Measurements from ENCODE around the gene ST6GALNAC5.

Gene ST6GALNAC5

GRCh38 chr1:77047978-77048614 is 180.8 kb downstream of the ST6GALNAC5 start:
- no peak for DNase-seq (ENCODE audit: low read depth)

- DNase-seq (ENCODE audit: low read depth) = no peak
These were observed 181.3 kb downstream of the ST6GALNAC5 start for GRCh38 chr1:77048615-77049005.

- DNase-seq (ENCODE audit: low read depth) = no peak
These were observed 184.1 kb downstream of the ST6GALNAC5 start for GRCh38 chr1:77051425-77051824.

GRCh38 chr1:77056525-77056924 is 189.2 kb downstream of the ST6GALNAC5 start:
- no peak for DNase-seq (ENCODE audit: low read depth)

GRCh38 chr1:77057994-77058585 is 190.8 kb downstream of the ST6GALNAC5 start:
- no peak for DNase-seq (ENCODE audit: low read depth)

GRCh38 chr1:77060000-77060399 is 192.7 kb downstream of the ST6GALNAC5 start:
- DNase-seq (ENCODE audit: low read depth) = no peak

GRCh38 chr1:77061162-77061561 is 193.9 kb downstream of the ST6GALNAC5 start:
- no peak for DNase-seq (ENCODE audit: low read depth)

GRCh38 chr1:77063118-77063517 is 195.8 kb downstream of the ST6GALNAC5 start:
- no peak for DNase-seq (ENCODE audit: low read depth)

GRCh38 chr1:77064246-77064645 is 197.0 kb downstream of the ST6GALNAC5 start:
- DNase-seq (ENCODE audit: low read depth) = no peak

GRCh38 chr1:77065693-77066342 is 198.5 kb downstream of the ST6GALNAC5 start:
- DNase-seq (ENCODE audit: low read depth) = no peak

GRCh38 chr1:77068013-77068412 is 200.7 kb downstream of the ST6GALNAC5 start:
- DNase-seq (ENCODE audit: low read depth) = no peak

- no peak for DNase-seq (ENCODE audit: low read depth)
These were observed 209.5 kb downstream of the ST6GALNAC5 start for GRCh38 chr1:77076759-77077158.

GRCh38 chr1:77081834-77082233 is 214.6 kb downstream of the ST6GALNAC5 start:
- DNase-seq (ENCODE audit: low read depth) = no peak

- DNase-seq (ENCODE audit: low read depth) = no peak
These were observed 217.2 kb downstream of the ST6GALNAC5 start for GRCh38 chr1:77084457-77084856.

GRCh38 chr1:77085109-77085508 is 217.8 kb downstream of the ST6GALNAC5 start:
- DNase-seq (ENCODE audit: low read depth) = no peak

GRCh38 chr1:77089756-77090155 is 222.5 kb downstream of the ST6GALNAC5 start:
- DNase-seq (ENCODE audit: low read depth) = no peak

- DNase-seq (ENCODE audit: low read depth) = no peak
These were observed 228.0 kb downstream of the ST6GALNAC5 start for GRCh38 chr1:77095236-77095635.

GRCh38 chr1:77096496-77097255 is 229.4 kb downstream of the ST6GALNAC5 start:
- no peak for DNase-seq (ENCODE audit: low read depth)

GRCh38 chr1:77100875-77101274 is 233.6 kb downstream of the ST6GALNAC5 start:
- DNase-seq (ENCODE audit: low read depth) = no peak

GRCh38 chr1:77103486-77103885 is 236.2 kb downstream of the ST6GALNAC5 start:
- no peak for DNase-seq (ENCODE audit: low read depth)

GRCh38 chr1:77104672-77105071 is 237.4 kb downstream of the ST6GALNAC5 start:
- no peak for DNase-seq (ENCODE audit: low read depth)
